Mucosa of stomach (tissue), 1 donor: ENCODE results near the gene FBXW5.

ENCODE experiments used
- H3K27me3 ChIP-seq: one replicate; pipeline ENCODE4 v1.7.0; 2013; ENCODE audit warnings: mild to moderate bottlenecking, low read length; ENCODE audit not compliant: control insufficient read depth, insufficient read depth
- H3K36me3 ChIP-seq: one replicate; pipeline ENCODE4 v1.7.0; 2013; ENCODE audit warnings: low read length; ENCODE audit not compliant: control insufficient read depth, insufficient read depth
- H3K4me1 ChIP-seq: one replicate; pipeline ENCODE4 v1.7.0; 2013; ENCODE audit warnings: mild to moderate bottlenecking, low read length; ENCODE audit not compliant: control insufficient read depth, insufficient read depth
- H3K4me3 ChIP-seq: one replicate; pipeline ENCODE4 v1.7.0; 2013; ENCODE audit warnings: low read length
- H3K9ac ChIP-seq: one replicate; pipeline ENCODE4 v1.7.0; 2013; ENCODE audit warnings: mild to moderate bottlenecking, low read length, moderate library complexity
- H3K9me3 ChIP-seq: one replicate; pipeline ENCODE4 v1.7.0; 2013; ENCODE audit warnings: mild to moderate bottlenecking, low read length, moderate library complexity; ENCODE audit not compliant: control insufficient read depth
- donor health status: Pancreatic carcinoma.

FBXW5 gene

GRCh38 chr9:136982232-136983051 is 37.9 kb upstream of the FBXW5 start, which contains the start of gene LCNL1:
LCNL1 (plus strand) TSS chr9:136982993; CDS start chr9:136983587, 594 bp downstream.
- Histone ChIP-seq H3K36me3 (no peaks in the 10 kb centered on the region), H3K9ac (no peak within 1 kb of the TSS)

GRCh38 chr9:136981588-136982231 is 37.2 kb upstream of the FBXW5 start:
- Histone ChIP-seq H3K9ac (no peak overlapping the region), H3K36me3 (no peaks in the 10 kb centered on the region), H3K9me3 (no peaks in the 10 kb centered on the region), H3K4me1 (peaks cover 7% of the 10 kb centered on the region), H3K4me3 (no peak overlapping the region), H3K27me3 (peaks cover 31% of the 10 kb centered on the region)

More at GRCh38 chr9:136982232-136983051, 37.9 kb upstream of the FBXW5 start, which contains the start of gene LCNL1:
- H3K4me3 ChIP-seq: no peak within 1 kb of the TSS
- peaks cover 6% of the 10 kb centered on the region for H3K4me1 ChIP-seq
- peaks cover 31% of the 10 kb centered on the region for H3K27me3 ChIP-seq
- H3K9me3 ChIP-seq: no peaks in the 10 kb centered on the region

GRCh38 chr9:136980669-136981478 is 36.3 kb upstream of the FBXW5 start:
- no peak overlapping the region for H3K4me3 ChIP-seq
- H3K27me3 ChIP-seq: peaks cover 28% of the 10 kb centered on the region
- no peaks in the 10 kb centered on the region for H3K9me3 ChIP-seq
- H3K36me3 ChIP-seq: no peaks in the 10 kb centered on the region
- peaks cover 8% of the 10 kb centered on the region for H3K4me1 ChIP-seq
- H3K9ac ChIP-seq: no peak overlapping the region

GRCh38 chr9:136979769-136980587 is 35.4 kb upstream of the FBXW5 start:
- Histone ChIP-seq H3K27me3 (peaks cover 20% of the 10 kb centered on the region), H3K36me3 (no peaks in the 10 kb centered on the region), H3K4me3 (no peak overlapping the region), H3K4me1 (peaks cover 17% of the 10 kb centered on the region), H3K9ac (no peak overlapping the region), H3K9me3 (no peaks in the 10 kb centered on the region)

- Histone ChIP-seq H3K4me1 (peaks cover 19% of the 10 kb centered on the region), H3K9me3 (no peaks in the 10 kb centered on the region), H3K9ac (no peak overlapping the region), H3K36me3 (no peaks in the 10 kb centered on the region), H3K4me3 (no peak overlapping the region), H3K27me3 (peaks cover 10% of the 10 kb centered on the region)
These were observed 34.5 kb upstream of the FBXW5 start for GRCh38 chr9:136978865-136979544.

GRCh38 chr9:136978073-136978864 is 33.7 kb upstream of the FBXW5 start:
- no peak overlapping the region for H3K9ac ChIP-seq
- no peaks in the 10 kb centered on the region for H3K9me3 ChIP-seq
- peaks cover 5% of the 10 kb centered on the region for H3K27me3 ChIP-seq
- H3K4me3 ChIP-seq: no peak overlapping the region
- peaks cover 19% of the 10 kb centered on the region for H3K4me1 ChIP-seq
- H3K36me3 ChIP-seq: no peaks in the 10 kb centered on the region

GRCh38 chr9:136977649-136978072 is 33.1 kb upstream of the FBXW5 start:
- Histone ChIP-seq H3K4me3 (no peak overlapping the region), H3K9me3 (no peaks in the 10 kb centered on the region), H3K27me3 (peaks cover 3% of the 10 kb centered on the region), H3K9ac (no peak overlapping the region), H3K4me1 (peaks cover 19% of the 10 kb centered on the region), H3K36me3 (no peaks in the 10 kb centered on the region)

- Histone ChIP-seq H3K36me3 (no peaks in the 10 kb centered on the region), H3K27me3 (peaks cover 3% of the 10 kb centered on the region), H3K9me3 (no peaks in the 10 kb centered on the region), H3K4me3 (no peak within 1 kb of the TSS), H3K4me1 (peaks cover 19% of the 10 kb centered on the region), H3K9ac (no peak within 1 kb of the TSS)
These were observed 32.7 kb upstream of the FBXW5 start, which contains the start of gene PTGDS for GRCh38 chr9:136977223-136977622. PTGDS (plus strand) TSS chr9:136977504; CDS start chr9:136977579, 75 bp downstream.

GRCh38 chr9:136975644-136976043 is 31.1 kb upstream of the FBXW5 start:
- H3K27me3 ChIP-seq: peaks cover 4% of the 10 kb centered on the region
- no peaks in the 10 kb centered on the region for H3K36me3 ChIP-seq
- no peak overlapping the region for H3K9ac ChIP-seq
- peaks cover 19% of the 10 kb centered on the region for H3K4me1 ChIP-seq
- H3K9me3 ChIP-seq: no peaks in the 10 kb centered on the region
- H3K4me3 ChIP-seq: no peak overlapping the region

- no peaks in the 10 kb centered on the region for H3K9me3 ChIP-seq
- H3K36me3 ChIP-seq: no peaks in the 10 kb centered on the region
- H3K9ac ChIP-seq: no peak overlapping the region
- H3K27me3 ChIP-seq: peaks cover 5% of the 10 kb centered on the region
- no peak overlapping the region for H3K4me3 ChIP-seq
- peaks cover 19% of the 10 kb centered on the region for H3K4me1 ChIP-seq
These were observed 30.4 kb upstream of the FBXW5 start for GRCh38 chr9:136974817-136975535.
